Measurements from ENCODE around the gene ARMH1. TPM values are rescaled to one million over a fixed set of nuclear protein-coding genes. Genes with fewer than 3 reads are reported as not detected.
A peak's percentile ranks its signal among the peaks of the same experiment; 100 is the strongest.

The ARMH1 gene
- 1 to 10 TPM in 2 of 9 donors, under 1 TPM in 4, not detected in 3; 0.33 to 9.9 (median 0.64) TPM for total RNA-seq
- polyA plus RNA-seq = under 1 TPM; 0.62 to 0.88 TPM
- long read RNA-seq, donor 1, partial matches to known transcripts = 0 of 1 reads
- long read RNA-seq, donor 1, other reads (novel, unspliced or antisense) = 1 of 1 reads
- long read RNA-seq, donor 2, partial matches to known transcripts = 0 of 1 reads
- long read RNA-seq, donor 2, other reads (novel, unspliced or antisense) = 1 of 1 reads
- long read RNA-seq, donor 3 = 0 reads

- H3K9me3 ChIP-seq = no peaks in the 10 kb centered on the region
- H3K27me3 ChIP-seq = no peaks in the 10 kb centered on the region
- 0 to 2% (median 1%) methylated on average over 26 to 56 of the region's 56 CpGs for WGBS, 4 donors
- peak within 1 kb of the TSS; percentile 30 to 85 (median 68) for H3K4me3 ChIP-seq
- DNase-seq = peak; percentile 99 to 100 (median 99)
- peaks cover 0 to 70% (median 21%) of the 10 kb centered on the region in 12 donors for H3K4me1 ChIP-seq
- peak within 1 kb of the TSS; percentile 81 to 98 (median 96) for H3K27ac ChIP-seq
- H3K36me3 ChIP-seq = peaks cover 0 to 2% (median 0%) of the 10 kb centered on the region in 9 donors
- intact Hi-C loops (cut with DNase I) = loop anchor here in 1 of 10 donors (10.0 kb wide), 1 partner anchor 60 kb away; the partner anchor contains the start of genes KIF2C and RNU5D-1
- no peak for TF ChIP-seq CTCF (IDR thresholded peaks at IDR 0.05)
- peak in 1 of 2 donors; percentile 56 for TF ChIP-seq POLR2A (IDR thresholded peaks at IDR 0.05)
- ATAC-seq = peak; percentile 96 to 98 (median 97)
These were observed at the start of gene ARMH1, which contains the start of gene TMEM53 for GRCh38 chr1:44674113-44675000. TSS of gene ARMH1 (plus strand) at chr1:44674714. CDS start at chr1:44689698, 14,984 bp downstream. TSS of gene TMEM53 (minus strand) at chr1:44674481. CDS start at chr1:44674391, 90 bp downstream.

GRCh38 chr1:44625348-44625747 is 49.2 kb upstream of the ARMH1 start:
- ATAC-seq (no peak), DNase-seq (no peak)
- H3K36me3 ChIP-seq = no peaks in the 10 kb centered on the region
- H3K4me1 ChIP-seq = no peaks in the 10 kb centered on the region
- H3K9me3 ChIP-seq = no peaks in the 10 kb centered on the region
- H3K27me3 ChIP-seq = no peaks in the 10 kb centered on the region
- no peak overlapping the region for H3K4me3 ChIP-seq
- H3K27ac ChIP-seq = no peak overlapping the region
- intact Hi-C loops (cut with DNase I) = no loop called here
- no peak for TF ChIP-seq CTCF (IDR thresholded peaks at IDR 0.05)
- TF ChIP-seq POLR2A (IDR thresholded peaks at IDR 0.05) = no peak
- WGBS, 4 donors = 86 to 93% (median 92%) methylated on average over 7 of the region's 7 CpGs

GRCh38 chr1:44628962-44629756 is 45.4 kb upstream of the ARMH1 start:
- Histone ChIP-seq H3K4me3 (no peak overlapping the region), H3K4me1 (peaks cover 0 to 23% (median 16%) of the 10 kb centered on the region in 12 donors), H3K27me3 (no peaks in the 10 kb centered on the region), H3K27ac (no peak overlapping the region), H3K9me3 (no peaks in the 10 kb centered on the region), H3K36me3 (peaks cover 0 to 14% (median 7%) of the 10 kb centered on the region in 9 donors)
- intact Hi-C loops (cut with DNase I) = no loop called here
- DNase-seq (no peak), ATAC-seq (no peak)
- TF ChIP-seq POLR2A (IDR thresholded peaks at IDR 0.05) = no peak
- TF ChIP-seq CTCF (IDR thresholded peaks at IDR 0.05) = no peak
- WGBS, 4 donors = 88 to 90% (median 89%) methylated on average over 5 of the region's 5 CpGs

Measured in heart left ventricle (tissue), 16 donors.